GM12864 (cell line): ENCODE results near the gene MACO1.

ENCODE experiments used
- DNase-seq: peaks from one replicate; pipeline ENCODE4 v3.0.0-alpha.2; 2011; ENCODE audit warnings: low read depth
- H3K4me3 ChIP-seq: 2 replicates; pipeline ENCODE4 v1.5.1; 2011; ENCODE audit warnings: mild to moderate bottlenecking, low read depth, low read length, control low read depth
- TF ChIP-seq, protein P1 (sequence below): IDR thresholded peaks from 2 replicates; pipeline ENCODE4 v1.5.1; 2011; ENCODE audit warnings: low read depth, mild to moderate bottlenecking, moderate library complexity, low read length, control low read depth, inconsistent platforms; ENCODE audit errors: missing control alignments

MACO1 gene

DNA sequence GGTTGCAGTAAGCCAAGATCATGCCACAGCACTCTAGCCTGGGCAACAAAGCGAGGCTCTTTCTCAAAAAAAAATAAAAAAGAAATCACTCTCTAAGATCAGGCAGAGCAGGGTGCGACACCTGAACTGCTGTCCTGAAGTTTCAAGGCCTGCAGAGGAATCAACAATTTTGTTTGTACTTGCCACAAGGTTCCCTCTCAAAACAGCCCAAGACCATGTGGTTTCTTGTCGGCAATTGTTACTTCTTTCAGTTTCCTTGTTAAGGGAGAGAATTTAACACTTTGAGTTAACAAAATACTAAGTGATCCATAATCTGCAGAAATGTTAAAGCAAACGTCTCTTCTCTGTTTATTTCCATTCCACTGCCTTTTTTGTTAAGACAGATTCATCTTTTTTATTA is 36.5 kb downstream of the MACO1 start:
- H3K4me3 ChIP-seq = no peak overlapping the region
- DNase-seq = no peak
- TF ChIP-seq, protein P1, sequence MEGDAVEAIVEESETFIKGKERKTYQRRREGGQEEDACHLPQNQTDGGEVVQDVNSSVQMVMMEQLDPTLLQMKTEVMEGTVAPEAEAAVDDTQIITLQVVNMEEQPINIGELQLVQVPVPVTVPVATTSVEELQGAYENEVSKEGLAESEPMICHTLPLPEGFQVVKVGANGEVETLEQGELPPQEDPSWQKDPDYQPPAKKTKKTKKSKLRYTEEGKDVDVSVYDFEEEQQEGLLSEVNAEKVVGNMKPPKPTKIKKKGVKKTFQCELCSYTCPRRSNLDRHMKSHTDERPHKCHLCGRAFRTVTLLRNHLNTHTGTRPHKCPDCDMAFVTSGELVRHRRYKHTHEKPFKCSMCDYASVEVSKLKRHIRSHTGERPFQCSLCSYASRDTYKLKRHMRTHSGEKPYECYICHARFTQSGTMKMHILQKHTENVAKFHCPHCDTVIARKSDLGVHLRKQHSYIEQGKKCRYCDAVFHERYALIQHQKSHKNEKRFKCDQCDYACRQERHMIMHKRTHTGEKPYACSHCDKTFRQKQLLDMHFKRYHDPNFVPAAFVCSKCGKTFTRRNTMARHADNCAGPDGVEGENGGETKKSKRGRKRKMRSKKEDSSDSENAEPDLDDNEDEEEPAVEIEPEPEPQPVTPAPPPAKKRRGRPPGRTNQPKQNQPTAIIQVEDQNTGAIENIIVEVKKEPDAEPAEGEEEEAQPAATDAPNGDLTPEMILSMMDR = no peak

DNA sequence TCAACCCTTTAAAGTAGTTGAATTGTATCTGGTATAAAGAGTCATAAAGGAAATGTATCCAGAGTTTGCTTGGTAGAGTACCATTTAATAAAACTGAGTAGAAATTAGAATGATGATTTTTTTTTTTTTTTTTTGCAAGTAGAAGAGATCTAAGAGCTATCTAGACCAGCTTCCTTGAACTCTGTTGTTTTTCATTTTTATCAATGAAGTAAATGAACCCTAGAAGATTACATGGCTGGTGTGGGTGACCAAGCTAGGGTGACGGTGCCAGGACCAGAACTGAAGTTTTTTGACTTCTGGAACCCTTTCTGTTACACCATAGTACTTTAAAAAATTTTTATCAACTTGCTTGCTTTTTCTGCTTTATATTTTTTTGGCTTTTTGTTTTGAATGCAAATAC is 36.9 kb downstream of the MACO1 start:
- no peak for DNase-seq
- H3K4me3 ChIP-seq = no peak overlapping the region
- TF ChIP-seq, protein P1 = no peak

DNA sequence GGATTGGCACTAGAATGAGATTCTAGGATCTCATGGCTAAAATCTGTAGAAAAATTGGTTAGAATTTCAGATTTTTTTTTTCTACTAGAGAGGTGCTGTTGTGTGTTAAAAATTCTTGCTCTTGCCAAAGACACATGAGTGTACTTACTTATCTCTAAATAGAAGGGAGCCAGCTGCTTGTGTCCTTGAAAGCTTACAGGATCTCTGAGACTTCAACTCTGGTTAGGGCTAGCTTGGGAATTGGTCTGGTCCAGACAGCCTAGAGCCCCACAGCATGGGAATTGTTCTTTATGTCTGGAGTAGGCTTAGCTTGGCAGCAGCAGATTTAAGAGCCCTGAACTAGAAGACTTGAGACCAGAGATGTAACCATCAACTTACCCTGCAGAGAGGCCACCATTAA is 37.3 kb downstream of the MACO1 start:
- H3K4me3 ChIP-seq = no peak overlapping the region
- TF ChIP-seq, protein P1 = no peak
- DNase-seq = no peak

DNA sequence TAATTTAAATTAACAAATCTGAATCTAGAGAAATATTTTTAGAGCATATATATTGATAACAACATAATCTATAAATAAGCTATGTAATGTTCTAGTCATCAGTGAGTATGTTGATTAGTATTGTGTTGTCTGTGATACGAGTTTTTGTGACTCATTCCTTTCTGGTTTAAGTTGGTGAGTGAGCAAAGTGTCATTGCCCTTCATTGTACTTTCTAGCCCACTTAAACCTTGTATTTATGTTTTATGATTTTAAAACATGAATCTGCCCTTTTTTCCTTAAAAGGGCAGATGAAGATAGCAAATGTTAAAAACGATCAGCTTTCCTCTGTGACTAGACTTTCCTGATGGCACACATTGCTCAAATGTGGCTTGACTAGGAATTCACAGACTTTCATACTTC is 38.5 kb downstream of the MACO1 start:
- H3K4me3 ChIP-seq = no peak overlapping the region
- TF ChIP-seq, protein P1 = no peak
- no peak for DNase-seq

DNA sequence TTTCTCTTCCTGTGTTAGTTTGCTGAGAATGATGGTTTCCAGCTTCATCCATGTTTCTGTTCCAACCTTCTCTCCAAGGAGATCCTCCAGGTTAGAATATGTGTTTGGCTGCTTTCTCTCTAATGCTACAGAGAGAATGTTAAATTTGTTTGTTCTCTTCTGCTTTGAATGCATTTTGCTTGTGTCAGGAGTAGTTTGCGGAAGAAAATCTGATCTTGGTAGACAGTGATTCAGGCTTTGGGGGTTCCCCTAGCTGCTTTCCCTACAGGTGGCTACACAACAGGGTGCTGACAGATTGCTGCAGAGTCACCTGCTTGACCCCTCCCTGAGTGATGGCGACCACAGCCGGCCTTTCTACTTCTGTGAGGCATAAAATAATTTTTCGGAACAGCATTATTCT is 41.8 kb downstream of the MACO1 start:
- TF ChIP-seq, protein P1 = no peak
- no peak for DNase-seq
- H3K4me3 ChIP-seq = no peak overlapping the region

DNA sequence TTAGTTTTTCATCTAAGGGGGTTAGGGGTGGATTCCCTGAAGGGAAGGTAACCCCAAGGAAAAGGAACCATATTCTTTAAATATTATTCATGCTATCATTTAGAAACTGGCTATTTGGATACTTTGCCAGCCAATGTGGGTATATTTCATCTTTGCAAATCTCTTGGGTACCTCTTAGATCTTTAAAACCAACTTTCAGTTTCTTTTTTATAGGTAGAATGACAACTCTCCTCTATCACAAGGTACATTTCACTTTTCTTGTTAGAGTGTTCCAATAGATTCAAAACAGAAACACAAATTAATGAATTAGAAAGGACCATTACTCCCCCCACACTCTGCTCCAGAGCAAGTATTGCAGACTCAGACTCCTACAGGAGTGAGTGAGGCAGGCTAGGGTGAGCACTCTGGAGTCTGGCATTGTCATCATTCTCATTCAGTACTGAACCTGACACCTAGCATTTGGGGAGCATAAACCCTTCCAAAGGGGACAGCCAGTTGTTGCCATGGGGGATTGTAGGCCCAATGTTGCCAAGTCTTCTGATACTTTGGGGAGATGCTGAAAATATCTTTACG is 43.0 kb downstream of the MACO1 start:
- no peak overlapping the region for H3K4me3 ChIP-seq
- TF ChIP-seq, protein P1 = no peak
- no peak for DNase-seq

DNA sequence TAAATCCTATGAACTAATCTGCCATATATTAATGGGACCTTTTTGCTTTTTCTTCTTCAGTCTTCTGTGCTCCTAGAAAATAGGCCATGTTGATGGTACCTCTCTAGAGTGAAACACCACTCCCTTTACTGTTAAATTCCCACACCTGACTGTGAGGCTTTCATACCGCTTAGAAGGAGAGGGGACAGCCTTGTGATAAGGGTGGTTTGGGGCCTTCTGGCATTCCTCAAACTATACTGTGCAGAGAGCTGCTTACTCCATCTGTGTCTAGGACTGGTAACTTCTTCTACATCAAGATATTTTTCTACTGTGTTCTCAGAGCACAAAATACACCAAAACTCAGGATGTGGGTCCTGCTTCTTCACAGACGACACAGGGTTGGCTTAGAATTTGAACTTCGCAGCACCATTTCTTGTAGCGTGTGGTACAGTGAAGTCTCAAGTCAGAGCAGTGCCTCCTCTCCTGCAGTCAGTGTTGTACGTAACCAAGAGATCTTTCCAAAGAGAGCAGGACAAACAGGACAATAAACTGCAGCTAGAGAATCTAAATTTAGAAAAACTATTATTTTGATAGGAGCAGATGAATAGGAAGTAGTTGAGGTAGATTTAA is 43.8 kb downstream of the MACO1 start:
- no peak for DNase-seq
- no peak overlapping the region for H3K4me3 ChIP-seq
- TF ChIP-seq, protein P1 = no peak
